ENCODE measurements around the gene IDI2. TPM values are rescaled to one million over a fixed set of nuclear protein-coding genes. Genes with fewer than 3 reads are reported as not detected.

IDI2 gene
- total RNA-seq, 1 donor from 2014 or later = not detected

DNA sequence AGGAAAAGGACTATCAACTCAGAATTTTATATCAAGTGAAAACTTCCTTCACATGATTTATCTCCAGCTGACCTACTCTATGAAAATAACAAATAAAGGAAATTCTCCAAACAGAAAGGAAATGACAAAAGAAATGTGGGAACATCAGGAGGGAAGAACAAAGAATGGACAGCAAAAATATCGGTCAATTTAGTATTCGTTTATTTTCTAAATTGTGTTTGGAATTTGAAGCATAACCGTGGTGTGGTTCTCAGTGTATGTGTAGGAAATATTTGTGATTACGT is 39.2 kb upstream of the IDI2 start:
- Mint-ChIP-seq H3K27ac (ENCODE audit: unreplicated experiment) (no peak overlapping the region), H3K36me3 (ENCODE audit: low read depth) (peaks cover 10% of the 10 kb centered on the region), H3K4me3 (ENCODE audit: unreplicated experiment) (no peak overlapping the region), H3K9me3 (ENCODE audit: low read depth) (no peaks in the 10 kb centered on the region), H3K4me1 (ENCODE audit: low read depth) (peaks cover 25% of the 10 kb centered on the region), H3K27me3 (ENCODE audit: low read depth) (no peaks in the 10 kb centered on the region)
- TF ChIP-seq, protein P1, sequence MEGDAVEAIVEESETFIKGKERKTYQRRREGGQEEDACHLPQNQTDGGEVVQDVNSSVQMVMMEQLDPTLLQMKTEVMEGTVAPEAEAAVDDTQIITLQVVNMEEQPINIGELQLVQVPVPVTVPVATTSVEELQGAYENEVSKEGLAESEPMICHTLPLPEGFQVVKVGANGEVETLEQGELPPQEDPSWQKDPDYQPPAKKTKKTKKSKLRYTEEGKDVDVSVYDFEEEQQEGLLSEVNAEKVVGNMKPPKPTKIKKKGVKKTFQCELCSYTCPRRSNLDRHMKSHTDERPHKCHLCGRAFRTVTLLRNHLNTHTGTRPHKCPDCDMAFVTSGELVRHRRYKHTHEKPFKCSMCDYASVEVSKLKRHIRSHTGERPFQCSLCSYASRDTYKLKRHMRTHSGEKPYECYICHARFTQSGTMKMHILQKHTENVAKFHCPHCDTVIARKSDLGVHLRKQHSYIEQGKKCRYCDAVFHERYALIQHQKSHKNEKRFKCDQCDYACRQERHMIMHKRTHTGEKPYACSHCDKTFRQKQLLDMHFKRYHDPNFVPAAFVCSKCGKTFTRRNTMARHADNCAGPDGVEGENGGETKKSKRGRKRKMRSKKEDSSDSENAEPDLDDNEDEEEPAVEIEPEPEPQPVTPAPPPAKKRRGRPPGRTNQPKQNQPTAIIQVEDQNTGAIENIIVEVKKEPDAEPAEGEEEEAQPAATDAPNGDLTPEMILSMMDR (IDR thresholded peaks at IDR 0.05) = no peak
- DNase-seq (ENCODE audit: low spot score) = no peak

DNA sequence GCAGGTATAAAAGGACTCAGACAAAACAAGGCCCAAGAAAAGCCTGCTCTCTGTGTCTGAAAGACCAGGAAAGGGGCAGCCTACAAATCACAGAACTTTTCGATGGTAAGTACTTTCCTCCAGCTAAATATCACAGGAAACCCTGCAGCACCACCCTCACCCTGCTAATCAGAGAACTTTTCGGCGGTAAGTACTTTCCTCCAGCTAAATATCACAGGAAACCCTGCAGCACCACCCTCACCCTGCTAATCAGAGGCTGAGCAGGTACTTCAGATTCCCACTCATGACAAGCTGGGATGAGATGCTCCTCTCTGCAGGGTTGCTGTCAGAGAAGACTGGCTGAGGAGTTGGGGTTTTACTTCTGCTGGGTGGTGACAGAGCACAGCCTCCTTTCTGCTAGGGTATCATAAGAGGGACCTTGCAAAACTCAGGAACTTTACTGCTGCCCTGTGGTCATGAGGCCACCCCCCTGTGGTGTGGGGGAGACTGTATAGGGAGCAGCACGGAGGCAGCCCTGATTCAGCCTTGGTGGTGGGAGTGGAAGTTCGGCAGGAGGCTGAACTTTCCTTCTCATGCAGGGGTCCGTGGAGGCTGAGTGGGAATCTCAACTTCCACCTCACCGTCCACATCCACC is 37.7 kb upstream of the IDI2 start:
- no peaks in the 10 kb centered on the region for H3K27me3 Mint-ChIP-seq (ENCODE audit: low read depth)
- TF ChIP-seq, protein P1 (IDR thresholded peaks at IDR 0.05) = no peak
- H3K9me3 Mint-ChIP-seq (ENCODE audit: low read depth) = no peaks in the 10 kb centered on the region
- no peak overlapping the region for H3K4me3 Mint-ChIP-seq (ENCODE audit: unreplicated experiment)
- no peak for DNase-seq (ENCODE audit: low spot score)
- H3K4me1 Mint-ChIP-seq (ENCODE audit: low read depth) = peaks cover 18% of the 10 kb centered on the region
- peaks cover 10% of the 10 kb centered on the region for H3K36me3 Mint-ChIP-seq (ENCODE audit: low read depth)
- no peak overlapping the region for H3K27ac Mint-ChIP-seq (ENCODE audit: unreplicated experiment)

DNA sequence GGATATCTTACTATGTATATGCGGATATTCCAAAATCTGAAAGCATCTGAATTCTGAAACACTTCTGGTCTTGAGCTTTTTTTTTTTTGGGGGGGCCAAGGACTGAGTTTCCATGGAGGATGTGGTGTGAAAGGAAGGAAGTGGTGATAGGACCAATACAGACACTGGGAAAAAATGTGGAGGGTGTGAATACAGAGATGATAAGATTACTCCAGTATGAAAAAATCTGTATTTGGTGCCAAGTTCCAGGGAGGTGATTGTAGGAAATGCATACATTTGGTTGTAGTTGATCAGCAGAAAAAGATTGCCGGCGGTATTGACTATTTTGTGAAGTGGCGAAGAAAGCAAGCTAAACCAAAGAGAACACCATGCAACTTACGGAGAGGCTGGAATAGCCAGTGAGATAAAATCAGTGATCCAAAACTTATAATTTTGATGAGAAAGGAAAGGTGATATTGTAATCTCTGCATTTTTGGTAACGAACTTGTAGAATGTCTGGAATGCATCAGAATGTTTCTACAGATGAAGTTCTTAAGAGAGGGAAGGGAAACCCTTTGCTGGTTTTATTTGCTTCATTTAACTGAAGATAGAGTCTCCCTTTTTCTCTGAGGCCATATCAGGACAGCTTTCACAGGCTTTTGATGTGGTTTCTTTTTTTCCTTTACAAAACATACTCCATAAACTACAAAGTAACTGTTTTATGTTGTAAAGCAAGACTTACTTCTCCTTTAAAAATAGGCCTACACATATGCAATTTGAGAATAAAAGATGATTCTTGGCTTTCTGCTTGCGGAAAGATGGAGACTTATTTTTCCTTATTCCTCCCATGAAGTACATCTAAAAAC is 36.5 kb upstream of the IDI2 start:
- peaks cover 29% of the 10 kb centered on the region for H3K4me1 Mint-ChIP-seq (ENCODE audit: low read depth)
- H3K4me3 Mint-ChIP-seq (ENCODE audit: unreplicated experiment) = no peak overlapping the region
- H3K27me3 Mint-ChIP-seq (ENCODE audit: low read depth) = no peaks in the 10 kb centered on the region
- TF ChIP-seq, protein P1 (IDR thresholded peaks at IDR 0.05) = no peak
- H3K9me3 Mint-ChIP-seq (ENCODE audit: low read depth) = no peaks in the 10 kb centered on the region
- H3K36me3 Mint-ChIP-seq (ENCODE audit: low read depth) = peaks cover 10% of the 10 kb centered on the region
- no peak for DNase-seq (ENCODE audit: low spot score)
- peak overlapping the region; percentile 62 for H3K27ac Mint-ChIP-seq (ENCODE audit: unreplicated experiment)

DNA sequence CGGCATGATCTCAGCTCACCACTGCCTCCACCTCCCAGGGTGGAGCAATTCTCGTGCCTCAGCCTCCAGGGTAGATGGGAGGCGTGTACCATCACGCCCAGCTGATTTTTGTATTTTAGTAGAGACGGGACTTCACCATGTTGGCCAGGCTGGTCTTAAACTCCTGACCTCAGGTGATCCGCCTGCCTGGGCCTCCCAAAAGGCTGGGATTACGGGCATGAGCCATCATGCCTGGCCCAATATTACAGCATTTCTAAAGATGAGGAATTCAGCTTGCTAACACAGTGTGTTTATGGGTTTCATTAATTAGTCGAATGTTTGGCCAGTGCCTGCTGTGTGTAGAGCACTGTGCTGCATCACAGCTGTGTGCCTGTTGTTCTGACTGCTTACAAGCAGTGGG is 34.2 kb upstream of the IDI2 start:
- Mint-ChIP-seq H3K36me3 (ENCODE audit: low read depth) (peaks cover 7% of the 10 kb centered on the region), H3K9me3 (ENCODE audit: low read depth) (no peaks in the 10 kb centered on the region), H3K27ac (ENCODE audit: unreplicated experiment) (no peak overlapping the region), H3K27me3 (ENCODE audit: low read depth) (no peaks in the 10 kb centered on the region), H3K4me1 (ENCODE audit: low read depth) (peaks cover 42% of the 10 kb centered on the region), H3K4me3 (ENCODE audit: unreplicated experiment) (no peak overlapping the region)
- no peak for DNase-seq (ENCODE audit: low spot score)
- TF ChIP-seq, protein P1 (IDR thresholded peaks at IDR 0.05) = no peak

DNA sequence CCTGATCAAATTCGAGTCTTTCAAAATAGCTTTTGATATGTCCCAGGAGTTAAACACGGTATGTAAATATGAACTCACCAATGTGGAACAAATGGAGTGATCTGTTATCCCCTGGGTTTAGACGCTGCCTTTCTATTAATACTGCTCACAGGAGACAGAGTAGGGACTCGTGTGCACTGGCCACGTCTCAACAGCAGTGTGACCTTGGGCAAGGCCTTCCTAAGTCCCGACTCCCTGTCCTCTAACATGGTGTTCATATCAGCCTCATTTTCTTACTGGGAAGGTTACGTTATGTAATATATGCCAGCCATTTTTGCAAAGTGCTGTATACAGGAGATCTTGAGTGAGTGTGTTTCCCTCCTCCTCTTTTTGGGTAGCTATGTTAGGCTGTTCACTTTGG is 32.4 kb upstream of the IDI2 start:
- Mint-ChIP-seq H3K4me3 (ENCODE audit: unreplicated experiment) (peak overlapping the region; percentile 89), H3K4me1 (ENCODE audit: low read depth) (peaks cover 61% of the 10 kb centered on the region), H3K27ac (ENCODE audit: unreplicated experiment) (no peak overlapping the region), H3K36me3 (ENCODE audit: low read depth) (no peaks in the 10 kb centered on the region), H3K27me3 (ENCODE audit: low read depth) (no peaks in the 10 kb centered on the region), H3K9me3 (ENCODE audit: low read depth) (no peaks in the 10 kb centered on the region)
- DNase-seq (ENCODE audit: low spot score) = no peak
- TF ChIP-seq, protein P1 (IDR thresholded peaks at IDR 0.05) = no peak
